Measurements from ENCODE around the gene PPP1R17. TPM values are rescaled to one million over a fixed set of nuclear protein-coding genes. Genes with fewer than 3 reads are reported as not detected.
A peak's percentile ranks its signal among the peaks of the same experiment; 100 is the strongest.

The PPP1R17 gene
- total and polyA plus RNA-seq, 4 donors: 0.63 TPM; not detected in 3

DNA sequence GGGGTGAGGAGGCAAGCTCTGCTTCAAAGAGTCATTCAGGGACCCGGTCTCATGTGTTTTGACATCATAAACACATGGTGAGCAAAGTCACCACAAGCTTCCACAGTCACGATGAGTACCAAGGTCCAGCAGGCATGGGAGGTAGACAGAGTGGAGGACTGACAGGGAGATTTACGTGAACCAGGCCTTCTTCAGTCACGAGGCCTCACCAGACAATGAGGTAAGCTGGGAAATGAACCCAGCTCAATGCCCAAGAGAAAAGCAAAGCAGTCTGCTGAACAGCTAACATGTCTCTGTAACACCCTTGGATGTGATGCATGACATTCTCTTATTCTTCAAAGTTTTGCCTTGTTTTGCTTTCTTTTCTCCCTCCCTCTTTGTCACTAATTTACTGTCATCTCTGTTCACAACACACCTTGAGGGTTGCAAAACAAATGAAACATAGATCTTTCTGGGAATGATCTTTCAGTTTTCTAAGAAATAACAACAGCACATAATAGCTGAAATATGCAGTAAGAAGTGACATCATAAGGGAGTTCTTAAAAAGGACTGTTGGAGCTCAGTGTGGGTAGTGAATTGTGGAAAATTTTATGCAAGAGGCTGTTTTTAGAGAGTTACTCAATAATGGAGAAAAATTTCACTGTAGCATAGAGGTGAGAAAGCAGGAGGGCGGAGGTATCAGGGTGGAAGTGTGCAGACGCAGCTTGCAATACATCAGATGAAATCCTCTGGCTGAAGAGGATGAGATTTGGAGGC, 9.0 kb downstream of the PPP1R17 start:
- WGBS, 2 donors: 70 to 72% methylated on average over 6 of the region's 6 CpGs
- Histone ChIP-seq H3K9me3 (ENCODE audit: control insufficient read depth in 4 of 4, insufficient read depth in 3 of 4, low read length in 3 of 4) (no peaks in the 10 kb centered on the region), H3K27me3 (ENCODE audit: control insufficient read depth in 3 of 3, insufficient read depth in 3 of 3, low read length in 2 of 3) (no peaks in the 10 kb centered on the region), H3K9ac (ENCODE audit: insufficient read depth in 1 of 2, low read length in 2 of 2) (no peak overlapping the region), H3K4me1 (ENCODE audit: control insufficient read depth in 5 of 5, insufficient read depth in 5 of 5, low read length in 5 of 5) (no peaks in the 10 kb centered on the region), H3K4me3 (no peak overlapping the region), H3K27ac (ENCODE audit: low read depth in 1 of 2, low read length in 1 of 2) (no peak overlapping the region), H3K36me3 (ENCODE audit: control insufficient read depth in 4 of 4, insufficient read depth in 4 of 4, low read length in 4 of 4) (no peaks in the 10 kb centered on the region)
- TF ChIP-seq, protein P1, sequence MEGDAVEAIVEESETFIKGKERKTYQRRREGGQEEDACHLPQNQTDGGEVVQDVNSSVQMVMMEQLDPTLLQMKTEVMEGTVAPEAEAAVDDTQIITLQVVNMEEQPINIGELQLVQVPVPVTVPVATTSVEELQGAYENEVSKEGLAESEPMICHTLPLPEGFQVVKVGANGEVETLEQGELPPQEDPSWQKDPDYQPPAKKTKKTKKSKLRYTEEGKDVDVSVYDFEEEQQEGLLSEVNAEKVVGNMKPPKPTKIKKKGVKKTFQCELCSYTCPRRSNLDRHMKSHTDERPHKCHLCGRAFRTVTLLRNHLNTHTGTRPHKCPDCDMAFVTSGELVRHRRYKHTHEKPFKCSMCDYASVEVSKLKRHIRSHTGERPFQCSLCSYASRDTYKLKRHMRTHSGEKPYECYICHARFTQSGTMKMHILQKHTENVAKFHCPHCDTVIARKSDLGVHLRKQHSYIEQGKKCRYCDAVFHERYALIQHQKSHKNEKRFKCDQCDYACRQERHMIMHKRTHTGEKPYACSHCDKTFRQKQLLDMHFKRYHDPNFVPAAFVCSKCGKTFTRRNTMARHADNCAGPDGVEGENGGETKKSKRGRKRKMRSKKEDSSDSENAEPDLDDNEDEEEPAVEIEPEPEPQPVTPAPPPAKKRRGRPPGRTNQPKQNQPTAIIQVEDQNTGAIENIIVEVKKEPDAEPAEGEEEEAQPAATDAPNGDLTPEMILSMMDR (IDR thresholded peaks at IDR 0.05; ENCODE audit: control extremely low read depth, extremely low read depth): no peak
- ATAC-seq (ENCODE audit: insufficient read depth, low FRiP score) (no peak), DNase-seq (peak in 1 of 3 donors; percentile 8)

DNA sequence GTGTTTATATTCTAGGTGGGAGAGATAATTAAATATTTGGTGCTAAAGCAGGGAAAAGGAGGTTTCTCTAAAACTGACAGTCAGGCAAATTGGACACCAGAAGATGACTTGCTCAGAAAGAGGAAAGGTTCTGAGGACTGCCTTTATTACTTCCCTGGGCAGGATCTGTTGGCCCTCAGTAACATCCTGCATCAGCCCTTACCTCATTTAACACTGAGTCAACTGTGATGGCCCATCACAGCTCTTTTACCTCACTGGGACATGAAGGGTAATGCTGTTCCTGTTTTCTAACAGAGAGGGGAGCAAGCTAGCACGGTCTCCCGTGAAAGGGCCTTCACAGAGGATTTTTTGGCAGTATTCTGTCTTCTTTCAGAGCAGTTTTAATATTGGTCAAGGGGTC, 12.0 kb downstream of the PPP1R17 start:
- no peak for ATAC-seq (ENCODE audit: insufficient read depth, low FRiP score)
- 63 to 76% methylated on average over 2 of the region's 2 CpGs for WGBS, 2 donors
- Histone ChIP-seq H3K9me3 (ENCODE audit: control insufficient read depth in 4 of 4, insufficient read depth in 3 of 4, low read length in 3 of 4) (peaks cover 0 to 2% (median 0%) of the 10 kb centered on the region in 4 donors), H3K27me3 (ENCODE audit: control insufficient read depth in 3 of 3, insufficient read depth in 3 of 3, low read length in 2 of 3) (no peaks in the 10 kb centered on the region), H3K4me1 (ENCODE audit: control insufficient read depth in 5 of 5, insufficient read depth in 5 of 5, low read length in 5 of 5) (no peaks in the 10 kb centered on the region), H3K9ac (ENCODE audit: insufficient read depth in 1 of 2, low read length in 2 of 2) (no peak overlapping the region), H3K4me3 (no peak overlapping the region), H3K36me3 (ENCODE audit: control insufficient read depth in 4 of 4, insufficient read depth in 4 of 4, low read length in 4 of 4) (no peaks in the 10 kb centered on the region), H3K27ac (ENCODE audit: low read depth in 1 of 2, low read length in 1 of 2) (no peak overlapping the region)
- DNase-seq: no peak
- TF ChIP-seq, protein P1 (IDR thresholded peaks at IDR 0.05; ENCODE audit: control extremely low read depth, extremely low read depth): no peak

DNA sequence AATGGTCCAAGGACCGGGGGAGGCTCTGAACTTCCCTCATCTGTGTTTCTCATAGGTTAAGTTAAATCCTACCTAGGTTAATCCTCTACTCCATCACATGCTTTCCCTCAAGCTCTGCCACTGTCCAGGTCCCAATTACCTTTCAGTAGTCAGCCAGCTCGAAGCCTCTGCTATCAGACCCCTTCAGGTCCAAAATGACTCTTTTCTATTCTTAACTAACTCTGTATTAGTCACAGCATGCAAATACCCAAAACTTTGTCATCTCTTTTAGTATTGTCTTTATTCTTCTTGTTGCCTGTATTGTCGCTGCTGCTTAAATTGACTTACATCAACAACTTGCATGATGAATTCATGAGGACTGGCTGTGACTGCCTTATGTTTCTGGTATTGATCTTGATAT, 15.3 kb downstream of the PPP1R17 start:
- H3K27me3 ChIP-seq (ENCODE audit: control insufficient read depth in 3 of 3, insufficient read depth in 3 of 3, low read length in 2 of 3): no peaks in the 10 kb centered on the region
- no peaks in the 10 kb centered on the region for H3K4me1 ChIP-seq (ENCODE audit: control insufficient read depth in 5 of 5, insufficient read depth in 5 of 5, low read length in 5 of 5)
- peaks cover 0 to 3% (median 0%) of the 10 kb centered on the region in 4 donors for H3K9me3 ChIP-seq (ENCODE audit: control insufficient read depth in 4 of 4, insufficient read depth in 3 of 4, low read length in 3 of 4)
- 83 to 93% methylated on average over 3 of the region's 3 CpGs for WGBS, 2 donors
- H3K4me3 ChIP-seq: no peak overlapping the region
- no peak overlapping the region for H3K9ac ChIP-seq (ENCODE audit: insufficient read depth in 1 of 2, low read length in 2 of 2)
- ATAC-seq (ENCODE audit: insufficient read depth, low FRiP score) (no peak), DNase-seq (no peak)
- no peaks in the 10 kb centered on the region for H3K36me3 ChIP-seq (ENCODE audit: control insufficient read depth in 4 of 4, insufficient read depth in 4 of 4, low read length in 4 of 4)
- no peak overlapping the region for H3K27ac ChIP-seq (ENCODE audit: low read depth in 1 of 2, low read length in 1 of 2)
- TF ChIP-seq, protein P1 (IDR thresholded peaks at IDR 0.05; ENCODE audit: control extremely low read depth, extremely low read depth): no peak
